ENCODE data around the gene SERINC5.
"Not testable (repeated sequence)": the region's sequence is repeated elsewhere in the genome, so short reads cannot be mapped to it uniquely, and the experiment has no call there.

Gene SERINC5

DNA sequence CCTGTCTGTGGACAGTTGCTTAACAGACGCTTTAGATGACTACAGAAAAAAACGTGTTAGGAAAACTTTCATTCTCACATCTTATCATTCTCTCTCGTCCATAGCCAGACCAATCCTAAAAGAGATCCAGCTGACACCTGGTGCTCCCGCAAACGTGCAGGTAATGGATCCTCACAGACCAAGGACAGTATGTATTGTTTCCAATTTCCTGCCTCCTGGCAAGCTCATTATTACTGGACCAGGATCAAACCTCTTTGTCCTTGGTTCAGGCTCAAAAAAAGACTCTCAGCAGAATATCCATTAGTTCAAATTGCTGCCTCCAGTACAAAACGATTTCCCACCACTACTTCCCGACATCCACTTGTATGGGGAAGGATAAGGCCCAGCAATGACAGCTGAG, 62.4 kb downstream of the SERINC5 start:
- no peak for DNase-seq

GRCh38 chr5:80192507-80193241, 63.2 kb downstream of the SERINC5 start:
- peak; percentile 66 for DNase-seq

- DNase-seq: no peak
Observed at GRCh38 chr5:80191991-80192398, 63.9 kb downstream of the SERINC5 start.

GRCh38 chr5:80191397-80191796, 64.5 kb downstream of the SERINC5 start:
- no peak for DNase-seq

- DNase-seq: no peak
Observed at GRCh38 chr5:80190960-80191359, 64.9 kb downstream of the SERINC5 start.

GRCh38 chr5:80189701-80190100, 66.1 kb downstream of the SERINC5 start:
- DNase-seq: no peak

GRCh38 chr5:80189201-80189600, 66.6 kb downstream of the SERINC5 start:
- no peak for DNase-seq

GRCh38 chr5:80187421-80188090, 68.3 kb downstream of the SERINC5 start:
- no peak for DNase-seq

DNA sequence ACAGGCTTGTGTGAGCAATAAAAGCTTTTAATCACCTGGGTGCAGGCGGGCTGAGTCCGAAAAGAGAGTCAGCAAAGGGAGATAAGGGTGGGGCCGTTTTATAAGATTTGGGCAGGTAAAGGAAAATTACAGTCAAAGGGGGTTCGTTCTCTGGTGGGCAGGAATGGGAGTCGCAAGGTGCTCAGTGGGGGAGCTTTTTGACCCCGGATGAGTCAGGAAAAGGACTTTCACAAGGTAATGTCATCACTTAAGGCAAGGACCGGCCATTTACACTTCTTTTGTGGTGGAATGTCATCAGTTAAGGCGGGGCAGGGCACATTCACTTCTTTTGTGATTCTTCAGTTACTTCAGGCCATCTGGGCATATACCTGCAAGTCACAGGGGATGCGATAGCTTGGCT, 70.3 kb downstream of the SERINC5 start:
- DNase-seq: not testable (repeated sequence)

GRCh38 chr5:80185095-80185494, 70.8 kb downstream of the SERINC5 start:
- DNase-seq: no peak

- no peak for DNase-seq
Observed at GRCh38 chr5:80184235-80185023, 71.4 kb downstream of the SERINC5 start.

DNA sequence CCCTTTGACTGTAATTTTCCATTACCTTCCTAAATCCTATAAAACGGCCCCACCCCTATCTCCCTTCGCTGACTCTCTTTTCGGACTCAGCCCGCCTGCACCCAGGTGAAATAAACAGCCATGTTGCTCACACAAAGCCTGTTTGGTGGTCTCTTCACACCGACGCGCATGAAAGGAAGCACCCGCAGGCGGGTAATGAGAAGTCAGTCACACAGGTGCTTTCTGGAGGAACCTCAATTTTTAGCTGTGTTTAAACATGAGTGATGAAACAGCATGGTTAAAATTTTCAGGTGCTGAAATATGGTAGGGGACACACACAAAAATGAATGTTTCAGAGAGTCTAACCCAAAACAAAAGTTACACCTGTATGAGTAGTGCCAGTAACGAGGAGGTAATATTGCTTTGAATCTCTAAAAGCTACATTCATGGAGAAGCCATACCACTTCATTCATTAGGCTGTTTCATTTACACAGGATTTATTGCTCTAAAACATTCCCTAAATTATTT, 72.1 kb downstream of the SERINC5 start:
- DNase-seq: not testable (repeated sequence)

DNA sequence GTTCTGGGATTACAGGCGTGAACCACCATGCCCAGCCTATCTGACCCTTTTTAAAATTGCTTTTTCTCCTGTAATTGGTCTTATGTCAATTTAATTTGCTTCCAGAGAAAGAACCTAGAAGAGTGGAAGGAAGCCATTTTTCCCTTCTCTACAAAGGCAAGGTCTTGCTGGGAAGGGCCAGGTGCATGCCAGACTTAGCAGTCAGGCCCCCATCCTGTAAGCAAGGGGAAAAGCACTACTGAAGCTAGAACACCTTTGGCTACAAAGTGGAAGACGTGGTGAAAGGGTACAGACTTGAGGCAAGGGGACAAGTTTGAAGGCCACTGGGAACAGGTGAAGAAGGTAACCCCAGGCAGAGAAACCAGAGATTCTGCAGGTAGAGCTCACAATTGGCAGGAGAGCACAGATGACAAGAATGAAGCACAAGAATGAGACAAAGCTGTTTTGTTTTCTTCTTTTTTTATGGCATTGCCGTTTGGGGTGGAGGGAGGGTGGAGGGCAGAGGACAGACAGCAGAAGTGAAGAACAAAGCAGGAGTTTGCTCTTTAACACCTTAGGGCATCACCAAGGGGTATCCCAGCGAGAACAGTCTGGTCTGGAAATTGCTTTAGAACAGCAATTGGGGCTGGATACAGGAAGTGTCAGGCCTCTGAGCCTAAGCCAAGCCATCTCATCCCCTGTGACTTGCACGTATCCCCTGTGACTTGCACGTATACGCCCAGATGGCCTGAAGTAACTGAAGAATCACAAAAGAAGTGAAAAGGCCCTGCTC, 72.9 kb downstream of the SERINC5 start:
- DNase-seq: no peak

GRCh38 chr5:80181618-80182211, 74.1 kb downstream of the SERINC5 start:
- DNase-seq: no peak

- DNase-seq: no peak
Observed at GRCh38 chr5:80177236-80177635, 78.6 kb downstream of the SERINC5 start.

DNA sequence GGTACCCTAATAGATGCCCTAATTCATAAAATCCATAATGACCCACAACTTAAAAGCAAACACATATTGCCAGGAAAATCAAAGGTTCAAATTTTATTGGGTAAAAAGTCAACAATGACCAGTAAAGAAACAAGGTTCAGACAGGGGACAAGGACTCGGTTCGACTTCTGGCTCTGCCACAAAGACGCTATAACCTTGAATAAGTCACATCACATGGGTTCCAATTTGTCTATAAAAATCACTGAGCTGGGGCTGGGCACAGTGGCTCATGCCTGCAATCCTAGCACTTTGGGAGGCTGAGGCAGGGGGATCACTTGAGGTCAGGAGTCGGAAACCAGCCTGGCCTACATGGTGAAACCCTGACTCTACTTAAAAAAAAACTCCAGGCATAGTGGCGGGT, 80.5 kb downstream of the SERINC5 start:
- no peak for DNase-seq

DNA sequence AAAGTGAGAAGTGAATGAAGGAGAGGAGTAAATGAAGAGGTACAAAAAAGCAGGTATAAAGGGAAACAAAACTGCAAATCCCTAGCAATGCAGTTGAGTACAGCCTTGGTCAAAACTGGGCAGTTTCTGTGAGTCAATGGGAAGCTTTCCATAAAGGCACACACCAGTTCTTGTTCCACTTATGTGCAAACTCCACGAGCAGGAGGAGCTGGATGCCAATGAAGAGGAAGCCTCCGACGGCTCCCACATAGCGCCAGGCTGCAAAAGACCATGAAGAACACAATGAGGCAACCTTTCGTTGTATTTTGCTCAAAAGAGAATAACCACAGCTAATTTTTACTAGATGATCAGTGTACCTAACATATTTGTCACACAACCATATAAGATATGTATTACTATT, 81.1 kb downstream of the SERINC5 start:
- no peak for DNase-seq

GRCh38 chr5:80172067-80172695, 83.7 kb downstream of the SERINC5 start:
- DNase-seq: no peak

- DNase-seq: no peak
Observed at GRCh38 chr5:80170117-80170535, 85.7 kb downstream of the SERINC5 start.

DNA sequence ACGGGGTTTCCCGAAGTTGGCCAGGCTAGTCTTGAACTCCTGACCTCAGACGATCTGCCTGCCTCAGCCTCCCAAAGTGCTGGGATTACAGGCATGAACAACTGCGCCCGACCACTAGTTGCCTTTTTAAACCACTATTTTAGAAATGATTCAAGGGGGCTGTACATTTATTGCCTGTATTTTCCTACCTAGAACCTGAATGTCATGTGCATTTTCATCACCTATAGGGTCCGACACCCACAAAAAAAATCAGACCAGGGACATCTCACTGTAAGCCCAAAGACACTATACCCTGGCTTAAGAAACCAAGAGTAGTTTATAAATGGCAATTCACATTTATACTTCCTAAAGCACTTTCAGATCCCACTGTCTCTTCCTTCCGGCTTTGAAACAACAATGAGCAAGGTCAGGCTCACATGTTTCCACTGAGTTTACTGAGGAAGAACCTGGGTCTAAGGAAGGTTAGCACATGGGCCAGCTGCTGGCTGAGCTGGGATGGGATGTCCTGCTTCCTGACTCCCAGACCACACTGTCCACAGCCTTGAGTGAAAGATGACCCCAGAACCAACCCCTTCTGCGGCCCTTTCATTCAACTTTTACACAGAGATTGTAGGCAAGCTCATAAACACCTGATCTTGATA, 87.3 kb downstream of the SERINC5 start:
- no peak for DNase-seq

DNA sequence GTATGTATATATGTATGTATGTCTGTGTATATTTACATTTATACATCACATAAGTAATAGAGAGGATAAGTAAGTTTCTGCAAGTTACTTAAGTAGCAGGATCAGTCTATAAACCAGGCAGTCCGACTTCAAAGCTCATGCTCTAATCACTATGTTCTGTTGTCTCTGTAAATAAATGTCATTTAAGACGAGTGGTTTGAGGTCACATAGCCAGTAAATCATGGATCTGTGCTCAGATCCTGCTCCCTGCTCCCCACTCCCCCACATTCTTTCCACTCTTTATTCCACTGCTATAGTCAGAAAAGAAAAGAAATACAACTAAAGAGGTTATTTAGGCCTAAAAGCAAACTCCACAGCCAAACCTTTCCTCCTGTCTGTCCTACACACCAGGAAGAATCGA, 90.4 kb downstream of the SERINC5 start:
- no peak for DNase-seq
